HUES48 (cell line): ENCODE results near the gene MATCAP1.

Experiments used
- H3K27ac ChIP-seq: one replicate; pipeline ENCODE4 v1.7.0; 2013; ENCODE audit warnings: low read depth, low read length, inconsistent platforms
- H3K27me3 ChIP-seq: 2 replicates; pipeline ENCODE4 v1.6.1; 2013; ENCODE audit warnings: mild to moderate bottlenecking, low read length; ENCODE audit not compliant: control insufficient read depth, insufficient read depth
- H3K36me3 ChIP-seq: 2 replicates; pipeline ENCODE4 v1.6.1; 2013; ENCODE audit warnings: low read length; ENCODE audit not compliant: control insufficient read depth, insufficient read depth
- H3K4me1 ChIP-seq: 2 replicates; pipeline ENCODE4 v1.6.1; 2013; ENCODE audit warnings: mild to moderate bottlenecking, low read length; ENCODE audit not compliant: control insufficient read depth, insufficient read depth
- H3K4me3 ChIP-seq: 2 replicates; pipeline ENCODE4 v1.5.1; 2013; ENCODE audit warnings: mild to moderate bottlenecking, low read depth, low read length
- H3K9ac ChIP-seq: 2 replicates; pipeline ENCODE4 v1.6.1; 2013; ENCODE audit warnings: mild to moderate bottlenecking, low read depth, low read length, moderate library complexity
- H3K9me3 ChIP-seq: 2 replicates; pipeline ENCODE4 v1.6.1; 2013; ENCODE audit warnings: low read length; ENCODE audit not compliant: control insufficient read depth, insufficient read depth

MATCAP1 gene

GRCh38 chr16:67216612-67217490, 33.1 kb upstream of the MATCAP1 start:
- Histone ChIP-seq H3K4me1 (no peaks in the 10 kb centered on the region), H3K9me3 (no peaks in the 10 kb centered on the region), H3K36me3 (no peaks in the 10 kb centered on the region), H3K9ac (no peak overlapping the region), H3K4me3 (no peak overlapping the region), H3K27ac (no peak overlapping the region), H3K27me3 (peaks cover 4% of the 10 kb centered on the region)

- Histone ChIP-seq H3K4me3 (no peak overlapping the region), H3K9me3 (no peaks in the 10 kb centered on the region), H3K36me3 (no peaks in the 10 kb centered on the region), H3K27me3 (peaks cover 8% of the 10 kb centered on the region), H3K9ac (no peak overlapping the region), H3K4me1 (no peaks in the 10 kb centered on the region), H3K27ac (no peak overlapping the region)
Observed at GRCh38 chr16:67215706-67216105, 31.9 kb upstream of the MATCAP1 start.

DNA sequence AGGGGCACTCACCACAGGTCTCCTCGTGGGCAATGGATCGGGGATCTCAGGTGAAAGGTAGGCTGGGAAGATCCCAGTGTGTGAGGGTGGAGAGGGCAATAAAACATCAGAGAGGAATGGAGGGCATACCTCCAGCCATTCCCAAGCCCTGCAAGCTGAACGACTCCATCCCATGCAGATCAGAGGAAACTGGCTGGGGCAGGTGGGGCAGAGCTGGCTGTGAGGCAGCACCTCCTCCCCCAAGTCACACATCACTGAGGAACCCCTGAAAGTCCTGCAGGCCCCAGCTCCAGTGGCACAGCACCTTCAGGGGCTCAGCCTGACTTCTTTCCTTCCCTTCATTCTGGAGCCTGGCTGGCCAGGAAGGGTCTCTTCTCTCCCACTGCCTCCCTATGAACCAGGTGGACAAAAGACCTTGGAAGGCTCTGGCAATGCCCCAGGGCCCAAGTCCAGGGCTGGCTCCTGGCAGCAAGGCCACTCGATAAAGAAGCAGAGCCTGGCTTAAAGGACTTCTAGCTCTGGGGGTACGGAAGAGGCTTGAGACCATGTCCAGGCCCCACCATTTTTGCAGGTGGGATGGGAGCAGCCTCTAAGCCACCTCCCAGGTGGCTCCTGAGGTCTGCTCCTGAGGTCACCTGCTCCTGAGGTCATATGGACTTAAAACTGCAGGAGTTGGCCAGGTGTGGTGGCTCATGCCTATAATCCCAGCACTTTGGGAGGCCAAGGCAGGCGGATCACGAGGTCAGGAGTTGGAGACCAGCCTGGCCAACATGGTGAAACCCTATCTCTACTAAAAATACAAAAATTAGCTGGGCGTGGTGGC, 29.6 kb upstream of the MATCAP1 start:
- Histone ChIP-seq H3K4me1 (no peaks in the 10 kb centered on the region), H3K4me3 (no peak overlapping the region), H3K27ac (no peak overlapping the region), H3K9ac (no peak overlapping the region), H3K27me3 (peaks cover 8% of the 10 kb centered on the region), H3K9me3 (no peaks in the 10 kb centered on the region), H3K36me3 (no peaks in the 10 kb centered on the region)

DNA sequence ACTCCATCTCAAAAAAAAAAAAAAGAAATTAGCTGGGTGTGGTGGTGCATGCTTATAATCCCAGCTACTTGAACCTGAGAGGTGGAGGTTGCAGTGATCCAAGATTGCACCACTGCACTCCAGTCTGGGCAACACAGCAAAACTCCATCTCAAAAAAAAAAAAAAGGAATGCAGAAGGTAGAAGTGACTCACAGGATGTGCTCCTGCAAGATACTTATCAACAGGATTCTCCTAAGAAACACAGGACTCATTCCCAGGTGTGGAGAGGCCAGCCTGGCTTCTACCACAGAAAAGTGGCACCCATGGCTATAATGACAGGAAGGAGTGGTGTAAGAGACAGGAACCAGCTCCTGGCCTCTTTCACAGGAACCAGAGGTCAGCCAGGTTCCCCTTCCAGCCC, 29.0 kb upstream of the MATCAP1 start:
- no peaks in the 10 kb centered on the region for H3K36me3 ChIP-seq
- H3K9ac ChIP-seq, result no peak overlapping the region
- H3K27ac ChIP-seq, result no peak overlapping the region
- peaks cover 8% of the 10 kb centered on the region for H3K27me3 ChIP-seq
- H3K9me3 ChIP-seq, result no peaks in the 10 kb centered on the region
- H3K4me1 ChIP-seq, result no peaks in the 10 kb centered on the region
- no peak overlapping the region for H3K4me3 ChIP-seq

- no peaks in the 10 kb centered on the region for H3K9me3 ChIP-seq
- no peak overlapping the region for H3K27ac ChIP-seq
- peaks cover 5% of the 10 kb centered on the region; the same call in 1 of the 2 replicates for H3K4me1 ChIP-seq
- H3K27me3 ChIP-seq, result peaks cover 8% of the 10 kb centered on the region
- no peaks in the 10 kb centered on the region for H3K36me3 ChIP-seq
- no peak overlapping the region for H3K9ac ChIP-seq
- H3K4me3 ChIP-seq, result no peak overlapping the region
Observed at GRCh38 chr16:67211674-67212073, 27.9 kb upstream of the MATCAP1 start.

DNA sequence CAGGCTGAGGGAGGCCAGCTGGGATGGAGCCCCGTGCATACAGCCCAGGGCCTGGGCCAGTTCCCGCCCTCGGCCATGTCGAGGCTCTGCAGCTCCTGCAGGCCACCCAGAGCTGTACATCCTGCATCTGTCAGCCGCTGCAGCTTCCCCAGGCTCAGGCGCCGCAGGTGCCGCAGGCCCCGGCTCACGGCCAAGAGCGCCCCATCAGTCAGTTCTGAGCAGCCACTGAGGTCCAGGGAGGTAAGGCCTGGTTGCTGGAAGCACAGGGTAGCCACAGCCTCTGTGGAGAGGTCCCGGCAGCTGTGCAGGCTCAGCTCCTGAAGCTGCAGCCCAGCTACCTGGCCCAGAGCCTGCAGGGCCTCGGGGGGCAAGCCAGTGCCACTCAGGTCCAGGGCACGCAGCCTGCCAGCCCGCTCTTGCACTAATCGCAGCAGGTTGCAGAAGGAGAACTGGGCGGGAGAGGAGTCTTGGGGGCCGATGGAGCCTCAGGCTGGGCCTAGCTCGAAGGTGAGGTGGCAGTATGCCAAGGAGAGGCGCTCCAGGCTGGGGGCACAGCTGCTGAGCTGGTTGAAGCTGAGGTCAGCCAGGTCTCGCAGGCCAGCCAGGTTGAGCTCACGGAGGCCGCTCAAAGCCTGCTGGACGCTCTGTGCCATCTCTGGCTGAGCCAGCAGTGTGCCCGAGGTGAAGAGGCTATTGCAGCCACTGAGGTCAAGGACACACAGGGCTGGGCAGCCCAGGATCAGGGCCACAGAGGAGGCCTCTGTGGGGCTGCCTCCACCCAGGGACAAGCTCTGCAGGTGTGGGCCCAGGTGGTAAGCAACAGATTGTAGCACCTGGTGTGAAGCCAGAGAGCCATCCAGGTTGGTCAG, 26.5 kb upstream of the MATCAP1 start:
- Histone ChIP-seq H3K27me3 (peaks cover 8% of the 10 kb centered on the region), H3K9me3 (no peaks in the 10 kb centered on the region), H3K36me3 (no peaks in the 10 kb centered on the region), H3K4me1 (peaks cover 5% of the 10 kb centered on the region; the same call in 1 of the 2 replicates), H3K4me3 (no peak overlapping the region), H3K9ac (no peak overlapping the region), H3K27ac (no peak overlapping the region)

DNA sequence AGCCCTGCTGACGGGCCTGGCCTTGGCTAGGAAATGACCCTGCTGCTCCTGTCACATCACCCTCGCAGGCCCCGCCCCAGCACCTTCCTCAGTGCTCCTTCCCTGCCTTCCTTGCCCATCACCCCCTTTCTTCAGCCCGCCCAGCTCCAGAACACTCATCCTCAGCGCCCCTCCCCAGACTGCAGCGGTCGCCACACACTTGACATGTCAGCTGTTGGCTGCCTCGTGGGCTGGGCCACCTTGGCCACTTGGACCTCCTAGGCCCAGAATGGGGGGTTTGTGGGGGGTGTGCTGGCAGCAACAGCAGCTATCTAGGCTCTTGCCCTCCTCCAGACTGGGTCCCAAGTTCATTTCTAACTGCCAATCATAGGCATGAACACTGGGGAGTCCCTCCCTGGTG, 25.8 kb upstream of the MATCAP1 start:
- H3K27ac ChIP-seq, result no peak overlapping the region
- no peaks in the 10 kb centered on the region for H3K36me3 ChIP-seq
- peaks cover 8% of the 10 kb centered on the region for H3K27me3 ChIP-seq
- H3K4me3 ChIP-seq, result no peak overlapping the region
- no peaks in the 10 kb centered on the region for H3K9me3 ChIP-seq
- H3K9ac ChIP-seq, result no peak overlapping the region
- peaks cover 5% of the 10 kb centered on the region; the same call in 1 of the 2 replicates for H3K4me1 ChIP-seq

- Histone ChIP-seq H3K9me3 (no peaks in the 10 kb centered on the region), H3K9ac (no peak overlapping the region)
Observed at GRCh38 chr16:67208154-67208896, 24.6 kb upstream of the MATCAP1 start.

DNA sequence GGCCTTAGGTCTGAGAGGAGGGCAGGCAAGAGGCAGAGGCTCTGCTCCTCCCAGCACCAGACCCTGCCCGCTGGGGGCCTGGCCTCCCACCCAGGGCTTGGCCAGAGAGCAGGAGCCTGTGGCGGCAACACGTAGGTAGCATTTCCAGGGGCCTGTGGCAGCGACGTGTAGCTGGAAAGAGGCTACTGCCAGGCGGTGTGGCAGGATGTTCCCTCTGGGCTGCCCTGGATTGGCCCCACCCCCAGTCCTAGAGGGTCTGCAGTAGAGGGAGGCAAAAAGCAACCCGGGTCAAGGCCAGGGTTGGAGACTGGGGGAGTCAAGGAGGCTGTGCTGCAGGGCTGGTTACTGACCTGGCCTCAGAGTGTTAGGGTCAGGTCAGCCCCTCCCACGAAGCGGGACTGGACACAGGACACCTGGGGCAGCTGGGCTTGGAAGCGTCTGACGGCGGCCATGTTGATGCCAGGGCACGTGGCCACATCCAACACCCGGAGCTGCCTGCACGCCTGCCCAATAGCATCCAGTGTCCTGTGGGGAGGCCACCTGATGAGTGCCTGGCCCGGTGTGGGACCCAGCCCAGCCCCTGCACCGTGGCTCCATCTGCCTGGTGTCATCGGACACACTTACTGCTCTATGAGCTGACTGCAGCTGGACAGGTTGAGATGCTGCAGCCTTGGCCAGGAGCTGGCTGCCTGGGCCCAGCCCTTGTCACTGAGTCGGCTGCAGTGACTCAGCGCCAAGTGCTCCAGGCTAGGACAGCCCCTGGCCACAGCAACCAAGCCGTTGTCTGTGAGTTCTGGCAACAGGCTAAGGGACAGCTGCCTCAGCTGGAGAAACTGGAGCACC, 23.7 kb upstream of the MATCAP1 start:
- Histone ChIP-seq H3K36me3 (0 out of 2 replicates have a peak, but pooled peaks cover 3% of the 10 kb centered on the region), H3K4me3 (no peak overlapping the region), H3K27ac (no peak overlapping the region), H3K9me3 (no peaks in the 10 kb centered on the region), H3K27me3 (peaks cover 5% of the 10 kb centered on the region), H3K9ac (no peak overlapping the region), H3K4me1 (peaks cover 5% of the 10 kb centered on the region; the same call in 1 of the 2 replicates)

More at GRCh38 chr16:67208154-67208896, 24.6 kb upstream of the MATCAP1 start:
- Histone ChIP-seq H3K27me3 (peaks cover 8% of the 10 kb centered on the region), H3K27ac (no peak overlapping the region), H3K4me3 (no peak overlapping the region), H3K4me1 (peaks cover 5% of the 10 kb centered on the region; the same call in 1 of the 2 replicates), H3K36me3 (no peaks in the 10 kb centered on the region)
